Endothelial cell (in vitro differentiated cells): Measurements from ENCODE around the gene DNAH11. TPM values are rescaled to one million over a fixed set of nuclear protein-coding genes. Genes with fewer than 3 reads are reported as not detected.

Experiments used
- DNase-seq: peaks from one replicate; pipeline ENCODE4 v3.0.0; 2021; ENCODE audit warnings: low spot score
- H3K27ac Mint-ChIP-seq: one replicate; pipeline ENCODE4 v1.8.0; 2021; ENCODE audit warnings: mixed read lengths, inconsistent platforms; ENCODE audit not compliant: unreplicated experiment
- H3K27me3 Mint-ChIP-seq: one replicate; pipeline ENCODE4 v1.8.0; 2021; ENCODE audit warnings: mild to moderate bottlenecking, moderate library complexity, mixed read lengths, inconsistent platforms; ENCODE audit not compliant: unreplicated experiment
- H3K36me3 Mint-ChIP-seq: one replicate; pipeline ENCODE4 v1.8.0; 2021; ENCODE audit warnings: mild to moderate bottlenecking, low read depth, mixed read lengths, inconsistent platforms; ENCODE audit not compliant: unreplicated experiment
- H3K4me1 Mint-ChIP-seq: one replicate; pipeline ENCODE4 v1.8.0; 2021; ENCODE audit warnings: mild to moderate bottlenecking, mixed read lengths, inconsistent platforms; ENCODE audit not compliant: unreplicated experiment
- H3K4me3 Mint-ChIP-seq: one replicate; pipeline ENCODE4 v1.8.0; 2021; ENCODE audit warnings: mild to moderate bottlenecking, mixed read lengths, inconsistent platforms; ENCODE audit not compliant: unreplicated experiment
- H3K9me3 Mint-ChIP-seq: one replicate; pipeline ENCODE4 v1.8.0; 2021; ENCODE audit warnings: mixed read lengths, inconsistent platforms; ENCODE audit not compliant: unreplicated experiment
- CTCF ChIP-seq: fragments of 200-600 bp; sonication (generic); IDR thresholded peaks from one replicate; pipeline ENCODE4 v1.5.0; 2021; ENCODE audit warnings: antibody characterized with exemption; ENCODE audit not compliant: unreplicated experiment
- total RNA-seq: library from RNA; stranded (reverse); fragmentation: NEBNext Ultra II Directional; extraction: Animal tissue kit (Norgen Biotek cat#: 25700); gene quantifications from one replicate; pipeline ENCODE4 v1.2.1, GENCODE V29; 2021; ENCODE audit not compliant: unreplicated experiment

Gene DNAH11
- total RNA-seq, 1 donor from 2014 or later, result 0.18 TPM

GRCh38 chr7:21617916-21618390, 75.1 kb downstream of the DNAH11 start:
- TF ChIP-seq CTCF, result no peak
- H3K36me3 Mint-ChIP-seq, result no peaks in the 10 kb centered on the region
- no peak overlapping the region for H3K27ac Mint-ChIP-seq
- no peak overlapping the region for H3K4me3 Mint-ChIP-seq
- H3K27me3 Mint-ChIP-seq, result peaks cover 2% of the 10 kb centered on the region
- DNase-seq, result no peak
- no peaks in the 10 kb centered on the region for H3K9me3 Mint-ChIP-seq
- no peaks in the 10 kb centered on the region for H3K4me1 Mint-ChIP-seq

- Mint-ChIP-seq H3K27ac (no peak overlapping the region), H3K27me3 (peaks cover 2% of the 10 kb centered on the region), H3K4me1 (no peaks in the 10 kb centered on the region), H3K4me3 (no peak overlapping the region), H3K9me3 (no peaks in the 10 kb centered on the region), H3K36me3 (no peaks in the 10 kb centered on the region)
- no peak for DNase-seq
- no peak for TF ChIP-seq CTCF
These were observed 75.9 kb downstream of the DNAH11 start for GRCh38 chr7:21618706-21619105.

- H3K27me3 Mint-ChIP-seq, result peaks cover 2% of the 10 kb centered on the region
- no peaks in the 10 kb centered on the region for H3K36me3 Mint-ChIP-seq
- no peak overlapping the region for H3K27ac Mint-ChIP-seq
- no peaks in the 10 kb centered on the region for H3K4me1 Mint-ChIP-seq
- no peaks in the 10 kb centered on the region for H3K9me3 Mint-ChIP-seq
- no peak for TF ChIP-seq CTCF
- no peak overlapping the region for H3K4me3 Mint-ChIP-seq
- DNase-seq, result no peak
These were observed 77.2 kb downstream of the DNAH11 start for GRCh38 chr7:21620054-21620453.

GRCh38 chr7:21624320-21624719, 81.5 kb downstream of the DNAH11 start:
- no peaks in the 10 kb centered on the region for H3K4me1 Mint-ChIP-seq
- DNase-seq, result no peak
- H3K36me3 Mint-ChIP-seq, result no peaks in the 10 kb centered on the region
- no peak overlapping the region for H3K4me3 Mint-ChIP-seq
- H3K27me3 Mint-ChIP-seq, result peaks cover 2% of the 10 kb centered on the region
- no peak overlapping the region for H3K27ac Mint-ChIP-seq
- no peak for TF ChIP-seq CTCF
- H3K9me3 Mint-ChIP-seq, result no peaks in the 10 kb centered on the region

- no peak for TF ChIP-seq CTCF
- DNase-seq, result no peak
- H3K4me1 Mint-ChIP-seq, result no peaks in the 10 kb centered on the region
- H3K9me3 Mint-ChIP-seq, result no peaks in the 10 kb centered on the region
- H3K4me3 Mint-ChIP-seq, result no peak overlapping the region
- H3K36me3 Mint-ChIP-seq, result no peaks in the 10 kb centered on the region
- no peak overlapping the region for H3K27ac Mint-ChIP-seq
- H3K27me3 Mint-ChIP-seq, result peaks cover 1% of the 10 kb centered on the region
These were observed 93.9 kb downstream of the DNAH11 start for GRCh38 chr7:21636694-21637093.
